Thymus (tissue), 2 donors: ENCODE results near the gene MORC1. TPM values are rescaled to one million over a fixed set of nuclear protein-coding genes. Genes with fewer than 3 reads are reported as not detected.

Experiments
- polyA plus RNA-seq: library from polyadenylated mRNA; stranded (reverse); fragments of 200-250 nt; gene quantifications from one replicate; pipeline ENCODE4 v1.2.3, GENCODE V29; 2013
- total RNA-seq: library from RNA; stranded (reverse); fragments of 120-200 nt; gene quantifications from one replicate; pipeline ENCODE4 v1.2.4, GENCODE V29; 2013
- donor health status: healthy.

Gene MORC1
- total and polyA plus RNA-seq, 2 donors = 0.05 to 0.27 TPM

Other genes with a start within 250 kb of the MORC1 start
- gene GUCA1C, start 164.3 kb downstream of the MORC1 start, total RNA-seq = not detected
- gene GUCA1C, start 164.3 kb downstream of the MORC1 start, polyA plus RNA-seq = 0.11 TPM
- not detected for gene C3orf85, start 18.6 kb upstream of the MORC1 start, total RNA-seq
- gene C3orf85, start 18.6 kb upstream of the MORC1 start, polyA plus RNA-seq = 0.32 TPM
- 0.14 TPM for gene DPPA2, start 198.4 kb upstream of the MORC1 start, total RNA-seq
- gene DPPA2, start 198.4 kb upstream of the MORC1 start, polyA plus RNA-seq = 0.62 TPM
- gene DPPA4, start 219.4 kb upstream of the MORC1 start, total RNA-seq = 13.6 TPM
- 14.2 TPM for gene DPPA4, start 219.4 kb upstream of the MORC1 start, polyA plus RNA-seq